GM19035 (cell line): ENCODE data around the gene MAB21L3.

Experiments used
- ATAC-seq: cut with Tn5 transposase; IDR thresholded peaks from one replicate; pipeline ENCODE4 v1.9.1; 2021; ENCODE audit not compliant: unreplicated experiment

MAB21L3 gene

GRCh38 chr1:116107371-116107770, 3.8 kb upstream of the MAB21L3 start:
- no peak for ATAC-seq

- no peak for ATAC-seq
Measured at GRCh38 chr1:116111524-116112021, 374 bp downstream of the MAB21L3 start.

GRCh38 chr1:116112388-116113140, 1.4 kb downstream of the MAB21L3 start:
- no peak for ATAC-seq

- ATAC-seq, result no peak
Measured at GRCh38 chr1:116113615-116114014, 2.4 kb downstream of the MAB21L3 start.

GRCh38 chr1:116115476-116116439, 4.6 kb downstream of the MAB21L3 start:
- ATAC-seq, result no peak

- ATAC-seq, result no peak
Measured at GRCh38 chr1:116118471-116118870, 7.3 kb downstream of the MAB21L3 start.

- no peak for ATAC-seq
Measured at GRCh38 chr1:116119876-116120275, 8.7 kb downstream of the MAB21L3 start.

- ATAC-seq, result no peak
Measured at GRCh38 chr1:116122955-116123757, 12.0 kb downstream of the MAB21L3 start.

- no peak for ATAC-seq
Measured at GRCh38 chr1:116123837-116124533, 12.8 kb downstream of the MAB21L3 start.

GRCh38 chr1:116125758-116126157, 14.6 kb downstream of the MAB21L3 start:
- ATAC-seq, result no peak

- ATAC-seq, result no peak
Measured at GRCh38 chr1:116126281-116126680, 15.1 kb downstream of the MAB21L3 start.

- no peak for ATAC-seq
Measured at GRCh38 chr1:116127123-116127847, 16.1 kb downstream of the MAB21L3 start.

GRCh38 chr1:116127848-116128540, 16.8 kb downstream of the MAB21L3 start:
- no peak for ATAC-seq

- ATAC-seq, result no peak
Measured at GRCh38 chr1:116128664-116129063, 17.5 kb downstream of the MAB21L3 start.

- ATAC-seq, result no peak
Measured at GRCh38 chr1:116129537-116129936, 18.3 kb downstream of the MAB21L3 start.

- ATAC-seq, result no peak
Measured at GRCh38 chr1:116130356-116130755, 19.2 kb downstream of the MAB21L3 start.

GRCh38 chr1:116131170-116131569, 20.0 kb downstream of the MAB21L3 start:
- ATAC-seq, result no peak

GRCh38 chr1:116131866-116132605, 20.8 kb downstream of the MAB21L3 start:
- ATAC-seq, result no peak
